Ishikawa (cell line): ENCODE measurements around the gene ATP9B.
A peak's percentile ranks its signal among the peaks of the same experiment; 100 is the strongest.

Source experiments
- CEBPB ChIP-seq: IDR thresholded peaks from 2 replicates; pipeline ENCODE4 v1.6.1; 2012
- CREB1 ChIP-seq: IDR thresholded peaks from 2 replicates; pipeline ENCODE4 v1.6.1; 2012; ENCODE audit warnings: low read depth
- EGR1 ChIP-seq: IDR thresholded peaks from 2 replicates; pipeline ENCODE4 v1.6.1; 2012
- EP300 ChIP-seq: IDR thresholded peaks from 2 replicates; pipeline ENCODE4 v1.6.1; 2012; ENCODE audit warnings: borderline replicate concordance
- FOXM1 ChIP-seq: IDR thresholded peaks from 2 replicates; pipeline ENCODE4 v1.6.1; 2012; ENCODE audit warnings: low read depth, borderline replicate concordance
- MAX ChIP-seq: IDR thresholded peaks from 2 replicates; pipeline ENCODE4 v1.6.1; 2012
- NFIC ChIP-seq: IDR thresholded peaks from 2 replicates; pipeline ENCODE4 v1.6.1; 2012
- RAD21 ChIP-seq: IDR thresholded peaks from 2 replicates; pipeline ENCODE4 v1.6.1; 2012; ENCODE audit warnings: low read depth
- REST ChIP-seq: IDR thresholded peaks from 2 replicates; pipeline ENCODE4 v1.6.1; 2012; ENCODE audit warnings: low read depth, mild to moderate bottlenecking
- TAF1 ChIP-seq: IDR thresholded peaks from 2 replicates; pipeline ENCODE4 v1.6.1; 2012; ENCODE audit warnings: low read depth, mild to moderate bottlenecking
- TCF12 ChIP-seq: IDR thresholded peaks from 2 replicates; pipeline ENCODE4 v1.6.1; 2012; ENCODE audit warnings: low read depth
- TEAD4 ChIP-seq: IDR thresholded peaks from 2 replicates; pipeline ENCODE4 v1.6.1; 2012
- USF1 ChIP-seq: IDR thresholded peaks from 2 replicates; pipeline ENCODE4 v1.6.1; 2012
- YY1 ChIP-seq: IDR thresholded peaks from 2 replicates; pipeline ENCODE4 v1.6.1; 2012; ENCODE audit warnings: low read depth
- ZBTB7A ChIP-seq: IDR thresholded peaks from 2 replicates; pipeline ENCODE4 v1.6.1; 2012; ENCODE audit warnings: low read depth

The ATP9B gene

GRCh38 chr18:79068937-79069716 lies at the start of gene ATP9B:
TSS of gene ATP9B (plus strand) at chr18:79069394. CDS start at chr18:79069411, 17 bp downstream.
- TF ChIP-seq YY1 (peak; percentile 94), FOXM1 (no peak), TAF1 (peak; percentile 94; the same call in 1 of the 2 replicates), EGR1 (peak; percentile 78), USF1 (peak; percentile 67), RAD21 (no peak), CREB1 (peak; percentile 99), ZBTB7A (peak; percentile 65; the same call in 1 of the 2 replicates), MAX (peak; percentile 93), TCF12 (peak; percentile 45), EP300 (0 out of 2 replicates have a peak, but pooled peaks have one; percentile 36), REST (no peak; the same call in 1 of the 2 replicates)

- TF ChIP-seq NFIC (no peak), CREB1 (no peak), EGR1 (no peak)
These were observed 49.3 kb upstream of the ATP9B start for GRCh38 chr18:79019881-79020280.

GRCh38 chr18:79022603-79023002 lies 46.6 kb upstream of the ATP9B start:
- no peak for TF ChIP-seq NFIC
- TF ChIP-seq CREB1: no peak
- no peak for TF ChIP-seq EP300
- TF ChIP-seq ZBTB7A: no peak
- no peak for TF ChIP-seq CEBPB
- TF ChIP-seq MAX: no peak
- no peak for TF ChIP-seq FOXM1
- no peak for TF ChIP-seq TEAD4

- no peak for TF ChIP-seq TCF12
- TF ChIP-seq FOXM1: no peak
- no peak for TF ChIP-seq ZBTB7A
- no peak for TF ChIP-seq EP300
- no peak for TF ChIP-seq CREB1
- no peak for TF ChIP-seq CEBPB
- no peak for TF ChIP-seq TAF1
- no peak for TF ChIP-seq YY1
- no peak for TF ChIP-seq RAD21
- no peak for TF ChIP-seq USF1
- no peak for TF ChIP-seq NFIC
- no peak for TF ChIP-seq MAX
- TF ChIP-seq TEAD4: no peak
- TF ChIP-seq REST: no peak
- TF ChIP-seq EGR1: no peak
These were observed 42.7 kb upstream of the ATP9B start for GRCh38 chr18:79026491-79026890.

GRCh38 chr18:79030680-79031079 lies 38.5 kb upstream of the ATP9B start:
- TF ChIP-seq REST: no peak
- TF ChIP-seq USF1: 0 out of 2 replicates have a peak, but pooled peaks have one; percentile 17
- peak; percentile 71 for TF ChIP-seq MAX
- TF ChIP-seq TEAD4: peak; percentile 80
- TF ChIP-seq ZBTB7A: no peak
- TF ChIP-seq TCF12: no peak
- TF ChIP-seq CEBPB: no peak
